Coronary artery (tissue), 2 donors: Measurements from ENCODE around the gene DISC1.
"Not testable (repeated sequence)": the region's sequence is repeated elsewhere in the genome, so short reads cannot be mapped to it uniquely, and the experiment has no call there.

ENCODE experiments used
- DNase-seq: peaks from one replicate; pipeline ENCODE4 v3.0.0-alpha.2; 2017; ENCODE audit warnings: low spot score
- H3K27ac ChIP-seq, 2 donors: fragments of 200-600 bp; sonication (generic); one replicate each; pipeline ENCODE4 v1.5.1; 2016 to 2019
- H3K4me3 ChIP-seq: fragments of 200-600 bp; sonication (generic); 2 replicates; pipeline ENCODE4 v1.5.1; 2016; ENCODE audit warnings: mild to moderate bottlenecking, moderate library complexity
- CTCF ChIP-seq: fragments of 200-600 bp; sonication (generic); IDR thresholded peaks from one replicate; pipeline ENCODE4 v1.5.1; 2019; ENCODE audit warnings: antibody characterized with exemption

DISC1 gene

DNA sequence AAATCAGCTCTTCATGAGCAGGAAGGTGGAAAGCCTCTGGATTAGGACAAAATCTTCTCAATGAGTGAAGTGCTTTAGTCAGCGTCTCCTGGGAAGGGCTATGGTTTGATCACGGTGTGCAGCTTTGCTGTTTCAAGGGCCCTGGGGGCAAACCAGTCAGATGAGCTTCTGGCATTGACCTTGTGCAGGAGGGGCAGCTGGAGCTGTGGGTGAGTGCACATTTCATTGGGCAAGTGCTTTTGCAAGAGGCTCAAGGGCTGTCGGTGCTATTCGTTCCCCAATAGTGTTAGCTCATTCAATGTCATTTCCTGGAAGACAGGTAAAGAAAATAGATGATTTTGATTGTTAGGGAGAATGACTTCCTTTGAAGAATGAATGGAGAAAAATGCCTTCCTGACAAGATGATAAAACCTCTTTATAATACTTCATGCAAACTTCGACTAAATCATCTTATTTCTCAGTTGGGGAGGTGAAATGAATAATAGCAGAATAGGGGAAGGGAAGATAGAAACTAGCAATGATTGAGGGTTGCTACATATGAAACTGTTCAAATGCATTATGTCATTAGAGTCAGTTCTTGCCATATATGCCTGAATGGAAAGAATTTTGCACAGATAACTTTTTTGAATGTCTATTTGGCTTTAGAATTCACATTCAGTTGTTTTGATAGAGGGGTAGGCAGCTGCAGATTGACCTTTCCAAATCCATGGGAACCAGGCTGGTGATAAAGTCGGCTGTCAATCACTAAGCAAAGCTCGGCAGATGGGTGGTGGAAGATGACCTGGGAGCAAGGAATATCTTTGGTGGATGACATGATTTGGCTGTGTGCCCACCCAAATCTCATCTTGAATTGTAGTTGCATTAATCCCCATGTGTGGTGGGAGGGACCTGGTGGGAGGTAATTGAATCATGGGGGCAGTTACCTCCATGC, 12.9 kb upstream of the DISC1 start:
- H3K4me3 ChIP-seq: no peak overlapping the region
- H3K27ac ChIP-seq: no peak overlapping the region
- no peak for DNase-seq
- no peak for TF ChIP-seq CTCF

- H3K4me3 ChIP-seq: no peak overlapping the region
- no peak overlapping the region for H3K27ac ChIP-seq
- DNase-seq: no peak
- no peak for TF ChIP-seq CTCF
Measured at GRCh38 chr1:231616667-231617066, 9.9 kb upstream of the DISC1 start.

DNA sequence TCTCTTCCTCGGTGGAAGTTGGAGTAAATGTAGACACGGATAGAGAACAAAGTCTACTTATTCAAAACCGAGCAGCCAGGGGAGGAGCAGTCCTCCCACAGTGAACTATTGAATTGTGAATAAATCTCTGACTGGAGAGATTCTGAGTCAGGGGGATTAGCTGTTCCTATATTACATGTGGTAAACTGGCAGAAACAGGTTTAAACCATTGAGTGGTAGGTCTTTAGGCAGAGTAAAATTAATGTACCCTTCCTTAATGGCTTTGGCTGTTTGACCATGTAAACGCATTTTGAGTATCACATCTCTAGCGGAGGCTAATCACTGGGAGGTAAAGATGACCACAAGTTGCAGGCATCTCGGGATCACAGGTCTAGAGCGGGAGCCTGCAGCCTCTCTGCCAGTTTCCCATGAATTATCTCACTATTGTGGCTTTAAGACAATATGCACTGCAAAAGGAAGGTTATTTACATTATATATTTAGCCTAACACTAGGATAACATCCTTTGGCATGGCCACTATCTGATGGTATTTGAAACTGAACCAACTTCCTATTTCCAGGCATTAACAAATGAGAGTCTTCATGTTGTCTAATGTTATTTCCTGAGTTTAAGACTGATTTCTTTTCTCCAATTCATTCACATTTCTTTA, 7.9 kb upstream of the DISC1 start:
- no peak for DNase-seq
- TF ChIP-seq CTCF: no peak
- H3K27ac ChIP-seq: no peak overlapping the region
- H3K4me3 ChIP-seq: no peak overlapping the region

DNA sequence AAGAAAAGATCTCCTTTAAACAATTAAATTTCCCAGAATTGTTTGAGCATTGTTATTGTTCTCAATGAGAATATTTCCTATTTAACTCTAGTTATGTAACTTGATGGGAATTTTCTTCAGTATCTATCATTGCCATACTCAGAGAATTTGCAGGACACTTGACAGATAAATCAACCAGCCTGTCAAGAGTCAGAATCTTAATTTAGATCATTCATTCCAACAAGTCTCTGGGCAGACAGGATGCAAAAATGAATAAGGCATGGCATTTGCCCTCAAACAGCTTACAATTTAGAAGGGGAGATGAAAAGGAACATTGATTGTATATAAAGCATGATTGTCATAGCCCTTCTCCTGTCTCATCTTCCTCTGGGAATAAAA, 7.3 kb upstream of the DISC1 start:
- no peak for DNase-seq
- no peak for TF ChIP-seq CTCF
- Histone ChIP-seq H3K27ac (no peak overlapping the region), H3K4me3 (no peak overlapping the region)

- DNase-seq, H3K27ac ChIP-seq, H3K4me3 ChIP-seq: not testable (repeated sequence)
Measured at GRCh38 chr1:231625042-231625441, 1.5 kb upstream of the DISC1 start.

DNA sequence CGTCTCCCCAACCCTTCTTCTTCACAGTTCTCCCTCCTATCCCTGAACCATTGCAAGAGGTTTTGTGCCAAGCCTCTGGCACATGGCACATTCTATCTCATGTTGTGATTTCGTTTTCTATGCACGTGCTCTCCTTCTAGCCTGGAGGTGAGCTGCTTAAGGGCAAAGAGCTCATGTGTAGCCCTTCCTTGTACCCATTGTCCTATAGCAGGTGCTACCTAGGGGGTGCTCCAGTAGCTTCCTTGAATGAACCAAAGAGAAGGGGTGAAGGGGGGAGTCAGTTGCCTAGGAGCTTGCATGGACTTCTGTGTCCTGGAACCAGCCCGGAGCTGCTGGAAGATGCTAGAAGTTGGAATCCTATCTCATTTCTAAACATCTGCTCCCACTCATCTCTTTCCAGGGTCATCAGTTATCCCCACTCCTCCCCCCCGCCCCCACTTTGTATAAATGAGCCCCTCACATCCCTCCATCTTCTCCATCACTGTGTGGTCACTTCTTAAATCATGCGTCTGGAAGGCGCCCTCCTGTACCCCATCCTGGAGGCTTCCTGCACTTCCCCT, 535 bp upstream of the DISC1 start:
- TF ChIP-seq CTCF: no peak
- peak overlapping the region; percentile 53 to 64 for H3K27ac ChIP-seq
- no peak for DNase-seq
- H3K4me3 ChIP-seq: peak overlapping the region; percentile 71

- DNase-seq: peak; percentile 80
- Histone ChIP-seq H3K4me3 (peak overlapping the region; percentile 71), H3K27ac (peak overlapping the region; percentile 64 to 73)
- TF ChIP-seq CTCF: no peak
Measured at GRCh38 chr1:231626951-231627614, 493 bp downstream of the DISC1 start.
